Activated CD4-positive, alpha-beta T cell treated with anti-CD3 and anti-CD28 coated beads for 36 hours (primary cell): ENCODE measurements around the gene LYST. TPM values are rescaled to one million over a fixed set of nuclear protein-coding genes. Genes with fewer than 3 reads are reported as not detected.
"Not testable (repeated sequence)": the region's sequence is repeated elsewhere in the genome, so short reads cannot be mapped to it uniquely, and the experiment has no call there.

Experiments used
- ATAC-seq: fragments of 200-7000 bp; cut with Tn5 transposase; one replicate; pipeline ENCODE4 v1.10.0; 2021; ENCODE audit warnings: mild to moderate bottlenecking, moderate library complexity
- CTCF ChIA-PET: fragments of 350-600 bp; sonication (Branson Sonifier 250); formaldehyde crosslinking; loops from one replicate; lab custom pipeline; 2021; ENCODE audit warnings: antibody characterized with exemption; lab: Charles Lee
- POLR2A ChIA-PET: fragments of 350-600 bp; sonication (Branson Sonifier 250); formaldehyde crosslinking; loops from one replicate; lab custom pipeline; 2021; ENCODE audit warnings: antibody characterized with exemption, inconsistent platforms; lab: Charles Lee
- DNase-seq: peaks from one replicate; pipeline ENCODE4 v3.0.0-alpha.2; 2020
- H3K27ac Mint-ChIP-seq: one replicate; pipeline ENCODE4 v1.8.0; 2021; ENCODE audit warnings: mixed read lengths
- H3K27me3 Mint-ChIP-seq: one replicate; pipeline ENCODE4 v1.8.0; 2021; ENCODE audit warnings: mixed read lengths
- H3K36me3 Mint-ChIP-seq: one replicate; pipeline ENCODE4 v1.8.0; 2021; ENCODE audit warnings: low read depth, mixed read lengths
- H3K4me1 Mint-ChIP-seq: one replicate; pipeline ENCODE4 v1.8.0; 2021; ENCODE audit warnings: mixed read lengths
- H3K4me3 Mint-ChIP-seq: one replicate; pipeline ENCODE4 v1.8.0; 2021; ENCODE audit warnings: mild to moderate bottlenecking, moderate library complexity, mixed read lengths
- H3K9me3 Mint-ChIP-seq: one replicate; pipeline ENCODE4 v1.8.0; 2021; ENCODE audit warnings: low read depth, mixed read lengths
- intact Hi-C, 2 experiments: fragments of 100-400 bp; cut with DNase I in 1 of 2; cut with micrococcal nuclease in 1 of 2; formaldehyde crosslinking; loops; one replicate each; pipeline versions ENCODE4 v1.14.2 to v1.15.1; 2022 to 2024; cut with DNase I, micrococcal nuclease
- microRNA-seq: library from miRNA; unstranded; fragments of <30 nt; microRNA quantifications from one replicate; pipeline ENCODE4 v1.2.0, GENCODE V29; 2021; ENCODE audit warnings: borderline replicate concordance
- total RNA-seq, 2 experiments: library from RNA; stranded (reverse); gene quantifications; one replicate each; pipeline ENCODE4 v1.2.3, GENCODE V29; 2021

Gene LYST
- total RNA-seq, 2 experiments from 2014 or later = 28.1 to 32.3 TPM

- H3K4me3 Mint-ChIP-seq, H3K27me3 Mint-ChIP-seq, ATAC-seq, H3K27ac Mint-ChIP-seq, POLR2A ChIA-PET, H3K4me1 Mint-ChIP-seq, H3K9me3 Mint-ChIP-seq, DNase-seq, H3K36me3 Mint-ChIP-seq, intact Hi-C loops: not testable (repeated sequence)
- CTCF ChIA-PET = interaction anchor here (0.6 to 1.2 kb wide), 2 partner anchors 17 to 781 kb away, joined by 3 read pairs; no protein-coding TSS in a partner anchor
Measured at GRCh38 chr1:235619149-235619548, 247.6 kb downstream of the LYST start.

- Mint-ChIP-seq H3K27me3 (peaks cover 2% of the 10 kb centered on the region), H3K36me3 (no peaks in the 10 kb centered on the region), H3K9me3 (no peaks in the 10 kb centered on the region), H3K4me3 (no peak overlapping the region), H3K4me1 (no peaks in the 10 kb centered on the region), H3K27ac (no peak overlapping the region)
- CTCF ChIA-PET = no interaction called here
- intact Hi-C loops = no loop called here
- POLR2A ChIA-PET = no interaction called here
- ATAC-seq = no peak
- DNase-seq = no peak
Measured at GRCh38 chr1:235617808-235618207, 248.9 kb downstream of the LYST start.

- ATAC-seq (no peak), DNase-seq (no peak)
- no peak overlapping the region for H3K4me3 Mint-ChIP-seq
- no peak overlapping the region for H3K27ac Mint-ChIP-seq
- no peaks in the 10 kb centered on the region for H3K4me1 Mint-ChIP-seq
- H3K36me3 Mint-ChIP-seq = no peaks in the 10 kb centered on the region
- intact Hi-C loops = no loop called here
- H3K27me3 Mint-ChIP-seq = peaks cover under 1% of the 10 kb centered on the region
- POLR2A ChIA-PET = no interaction called here
- no peaks in the 10 kb centered on the region for H3K9me3 Mint-ChIP-seq
- CTCF ChIA-PET = no interaction called here
Measured at GRCh38 chr1:235617140-235617539, 249.6 kb downstream of the LYST start.

GRCh38 chr1:235614442-235614954, 252.2 kb downstream of the LYST start:
- Mint-ChIP-seq H3K4me3 (no peak overlapping the region), H3K4me1 (no peaks in the 10 kb centered on the region), H3K27ac (no peak overlapping the region), H3K9me3 (no peaks in the 10 kb centered on the region), H3K36me3 (no peaks in the 10 kb centered on the region), H3K27me3 (no peaks in the 10 kb centered on the region)
- ATAC-seq (no peak), DNase-seq (no peak)
- POLR2A ChIA-PET = no interaction called here
- CTCF ChIA-PET = interaction anchor here (0.8 kb wide), 1 partner anchor 12 kb away, joined by 3 read pairs; no protein-coding TSS in a partner anchor
- intact Hi-C loops = no loop called here

- no peaks in the 10 kb centered on the region for H3K9me3 Mint-ChIP-seq
- DNase-seq (no peak), ATAC-seq (no peak)
- no peaks in the 10 kb centered on the region for H3K27me3 Mint-ChIP-seq
- no peaks in the 10 kb centered on the region for H3K4me1 Mint-ChIP-seq
- ChIA-PET CTCF (interaction anchor here (0.8 kb wide), 2 partner anchors 11 to 453 kb away, joined by 3 to 4 read pairs; partner anchors contain the start of gene RBM34), POLR2A (no interaction called here)
- no peak overlapping the region for H3K4me3 Mint-ChIP-seq
- no peaks in the 10 kb centered on the region for H3K36me3 Mint-ChIP-seq
- intact Hi-C loops = no loop called here
- H3K27ac Mint-ChIP-seq = no peak overlapping the region
Measured at GRCh38 chr1:235613602-235614001, 253.1 kb downstream of the LYST start.

- H3K27me3 Mint-ChIP-seq = no peaks in the 10 kb centered on the region
- H3K27ac Mint-ChIP-seq = no peak overlapping the region
- CTCF ChIA-PET = no interaction called here
- ATAC-seq = no peak
- no peaks in the 10 kb centered on the region for H3K4me1 Mint-ChIP-seq
- H3K36me3 Mint-ChIP-seq = no peaks in the 10 kb centered on the region
- POLR2A ChIA-PET = no interaction called here
- intact Hi-C loops = no loop called here
- H3K4me3 Mint-ChIP-seq = no peak overlapping the region
- no peak for DNase-seq
- no peaks in the 10 kb centered on the region for H3K9me3 Mint-ChIP-seq
Measured at GRCh38 chr1:235612761-235613160, 253.9 kb downstream of the LYST start.

Small RNA genes within 50 kb of the gene (microRNA-seq; reads per million reads assigned to microRNA genes)
- 22.5 reads per million, percentile 46 among the genes with 10 or more reads in this experiment for gene MIR1537

Other genes with a start within 250 kb of the LYST start
- 1 to 10 TPM in 1 of 2 experiments, under 1 TPM in 1; 0.98 to 1.7 TPM for gene GNG4, start 217.1 kb downstream of the LYST start, total RNA-seq
- gene NID1, start 198.2 kb upstream of the LYST start, total RNA-seq = under 1 TPM; 0.07 to 0.14 TPM